Trophoblast cell (in vitro differentiated cells and primary cell): ENCODE measurements around the gene TUBB3.
A peak's percentile ranks its signal among the peaks of the same experiment; 100 is the strongest.

ENCODE experiments used
- DNase-seq, 2 donors: peaks; one replicate each; pipeline ENCODE4 v3.0.0-alpha.2; 2016
- H2AFZ ChIP-seq: 2 replicates; pipeline ENCODE4 v1.6.1; 2013; ENCODE audit warnings: low read length, moderate library complexity, mild to moderate bottlenecking; ENCODE audit not compliant: insufficient read depth, poor library complexity
- H2AK5ac ChIP-seq: 2 replicates; pipeline ENCODE4 v1.6.1; 2013; ENCODE audit warnings: mild to moderate bottlenecking, low read length
- H2BK120ac ChIP-seq: 2 replicates; pipeline ENCODE4 v1.6.1; 2013; ENCODE audit warnings: low read length, mild to moderate bottlenecking, moderate library complexity; ENCODE audit not compliant: insufficient read depth, poor library complexity
- H2BK12ac ChIP-seq: 2 replicates; pipeline ENCODE4 v1.6.1; 2013; ENCODE audit warnings: mild to moderate bottlenecking, low read length, moderate library complexity
- H2BK5ac ChIP-seq: 2 replicates; pipeline ENCODE4 v1.6.1; 2013; ENCODE audit warnings: low read length, low read depth, moderate library complexity, mild to moderate bottlenecking; ENCODE audit not compliant: poor library complexity
- H3K14ac ChIP-seq: 2 replicates; pipeline ENCODE4 v1.6.1; 2013; ENCODE audit warnings: mild to moderate bottlenecking, low read length
- H3K18ac ChIP-seq: 2 replicates; pipeline ENCODE4 v1.6.1; 2013; ENCODE audit warnings: mild to moderate bottlenecking, low read length
- H3K23ac ChIP-seq: 2 replicates; pipeline ENCODE4 v1.6.1; 2013; ENCODE audit warnings: low read length
- H3K27ac ChIP-seq: 2 replicates; pipeline ENCODE4 v1.5.1; 2013; ENCODE audit warnings: low read depth, mild to moderate bottlenecking, inconsistent platforms, low read length, moderate library complexity
- H3K27me3 ChIP-seq: 2 replicates; pipeline ENCODE4 v1.6.1; 2013; ENCODE audit warnings: inconsistent platforms, mild to moderate bottlenecking, low read length, moderate library complexity; ENCODE audit not compliant: insufficient read depth
- H3K36me3 ChIP-seq, 2 experiments: 1 replicate in 1 of 2; 2 replicates in 1 of 2; pipeline ENCODE4 v1.6.1; 2013; ENCODE audit warnings: low read length in 2 of 2, mild to moderate bottlenecking in 2 of 2, moderate library complexity in 1 of 2; ENCODE audit not compliant: insufficient read depth in 2 of 2, control insufficient read depth in 1 of 2
- H3K4ac ChIP-seq: 2 replicates; pipeline ENCODE4 v1.6.1; 2013; ENCODE audit warnings: low read depth, mild to moderate bottlenecking, low read length, moderate library complexity
- H3K4me1 ChIP-seq, 2 experiments: 1 replicate in 1 of 2; 2 replicates in 1 of 2; pipeline ENCODE4 v1.6.1; 2013; ENCODE audit warnings: low read length in 2 of 2, mild to moderate bottlenecking in 2 of 2, moderate library complexity in 1 of 2; ENCODE audit not compliant: insufficient read depth in 2 of 2, control insufficient read depth in 1 of 2
- H3K4me2 ChIP-seq: 2 replicates; pipeline ENCODE4 v1.6.1; 2013; ENCODE audit warnings: inconsistent platforms, mild to moderate bottlenecking, low read length, moderate library complexity
- H3K4me3 ChIP-seq: 2 replicates; pipeline ENCODE4 v1.5.1; 2013; ENCODE audit warnings: mild to moderate bottlenecking, low read depth, low read length, inconsistent platforms
- H3K79me1 ChIP-seq: one replicate; pipeline ENCODE4 v1.6.1; 2013; ENCODE audit warnings: low read length
- H3K79me2 ChIP-seq: 2 replicates; pipeline ENCODE4 v1.6.1; 2013; ENCODE audit warnings: low read length, mild to moderate bottlenecking; ENCODE audit not compliant: control insufficient read depth, insufficient read depth, poor library complexity
- H3K9ac ChIP-seq: 2 replicates; pipeline ENCODE4 v1.6.1; 2013; ENCODE audit warnings: mild to moderate bottlenecking, low read length
- H3K9me3 ChIP-seq: 2 replicates; pipeline ENCODE4 v1.6.1; 2013; ENCODE audit warnings: low read depth, mild to moderate bottlenecking, control low read depth, inconsistent platforms, low read length; ENCODE audit not compliant: insufficient read depth
- H4K12ac ChIP-seq: 2 replicates; pipeline ENCODE4 v1.6.1; 2013; ENCODE audit warnings: low read depth, mild to moderate bottlenecking, low read length, moderate library complexity
- H4K8ac ChIP-seq: 2 replicates; pipeline ENCODE4 v1.6.1; 2013; ENCODE audit warnings: low read depth, mild to moderate bottlenecking, low read length, moderate library complexity
- H4K91ac ChIP-seq: one replicate; pipeline ENCODE4 v1.6.1; 2013; ENCODE audit warnings: low read depth, mild to moderate bottlenecking, low read length, moderate library complexity
- whole genome bisulfite sequencing: extraction: QIAGEN DNeasy Blood & Tissue Kit; methylation state at CpG from one replicate; pipeline ENCODE4 v1.1.7; 2013; ENCODE audit warnings: missing lambda C conversion rate; ENCODE audit not compliant: insufficient read length, insufficient coverage; ENCODE audit errors: extremely low coverage; 5-methylcytosine and 5-hydroxymethylcytosine counted together

TUBB3 gene

DNA sequence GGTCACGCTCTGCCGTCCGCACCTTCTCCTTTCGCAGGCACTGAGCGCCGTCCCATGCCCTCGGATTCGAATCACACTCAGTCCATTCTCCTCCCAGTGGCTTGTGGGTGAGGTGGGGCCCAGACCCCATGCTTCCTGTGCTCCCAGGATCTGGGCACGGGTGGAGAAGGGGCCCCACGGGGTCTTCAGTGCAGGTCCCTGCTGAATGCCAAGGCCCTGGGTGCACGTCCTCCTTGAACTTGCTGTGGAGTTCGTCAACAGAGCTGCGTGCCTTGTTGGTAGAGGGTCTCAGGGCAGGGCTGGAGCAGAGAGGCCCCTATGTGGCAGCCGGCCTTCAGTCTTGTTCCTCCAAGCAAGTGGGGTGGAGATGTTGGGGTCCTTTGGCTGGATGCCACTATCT, 11.8 kb upstream of the TUBB3 start:
- no peak overlapping the region for H3K4me2 ChIP-seq
- H3K18ac ChIP-seq = no peak overlapping the region
- H3K27me3 ChIP-seq = no peaks in the 10 kb centered on the region
- no peak overlapping the region for H3K27ac ChIP-seq
- H4K8ac ChIP-seq = no peak overlapping the region
- H3K4me3 ChIP-seq = no peak overlapping the region
- H3K79me2 ChIP-seq = no peaks in the 10 kb centered on the region
- H3K79me1 ChIP-seq = no peaks in the 10 kb centered on the region
- no peak overlapping the region for H4K12ac ChIP-seq
- WGBS = no CpG with 5 or more reads among the region's 14 CpGs
- peaks cover 19% of the 10 kb centered on the region for H3K9me3 ChIP-seq
- no peak overlapping the region for H3K23ac ChIP-seq
- H3K36me3 ChIP-seq = peaks cover 58 to 65% of the 10 kb centered on the region in 2 experiments
- H3K4ac ChIP-seq = no peak overlapping the region
- H3K14ac ChIP-seq = no peak overlapping the region
- H2BK120ac ChIP-seq = no peak overlapping the region
- DNase-seq = no peak
- H4K91ac ChIP-seq = no peak overlapping the region
- H3K9ac ChIP-seq = no peak overlapping the region
- H2BK12ac ChIP-seq = no peak overlapping the region
- H2AFZ ChIP-seq = no peak overlapping the region
- H2AK5ac ChIP-seq = no peak overlapping the region
- no peaks in the 10 kb centered on the region for H3K4me1 ChIP-seq
- no peak overlapping the region for H2BK5ac ChIP-seq

DNA sequence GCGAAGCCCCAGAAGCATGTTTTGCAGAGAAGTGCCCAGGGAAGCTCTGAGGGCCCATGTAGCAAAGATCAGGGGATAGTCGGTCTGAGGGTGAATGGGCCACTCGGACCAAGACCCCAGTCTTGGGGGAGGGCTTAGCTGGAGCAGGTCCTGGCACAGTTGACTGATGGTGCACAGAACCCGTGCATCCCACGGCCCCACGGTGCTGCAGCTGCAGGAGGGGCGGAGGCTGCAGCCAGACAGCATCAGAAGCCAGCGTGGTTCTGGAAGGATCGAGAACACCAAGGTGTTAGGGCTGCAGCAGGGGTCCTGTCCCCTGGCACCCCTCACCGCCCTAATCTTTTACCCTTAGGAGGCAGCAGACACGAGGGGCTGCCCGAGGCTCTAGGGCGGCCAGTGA, 11.0 kb upstream of the TUBB3 start:
- Histone ChIP-seq H3K4ac (no peak overlapping the region), H3K18ac (no peak overlapping the region), H2BK12ac (no peak overlapping the region), H3K4me1 (no peaks in the 10 kb centered on the region), H3K4me2 (no peak overlapping the region), H3K79me2 (no peaks in the 10 kb centered on the region), H3K27me3 (no peaks in the 10 kb centered on the region), H4K91ac (no peak overlapping the region), H3K27ac (no peak overlapping the region), H2BK5ac (no peak overlapping the region), H4K12ac (no peak overlapping the region), H3K14ac (no peak overlapping the region), H2AK5ac (no peak overlapping the region), H3K9ac (no peak overlapping the region), H4K8ac (no peak overlapping the region), H3K4me3 (no peak overlapping the region), H3K9me3 (peaks cover 15% of the 10 kb centered on the region), H2BK120ac (no peak overlapping the region), H3K23ac (no peak overlapping the region), H3K79me1 (no peaks in the 10 kb centered on the region), H2AFZ (no peak overlapping the region), H3K36me3 (peaks cover 50 to 58% of the 10 kb centered on the region in 2 experiments)
- no peak for DNase-seq
- WGBS = no CpG with 5 or more reads among the region's 13 CpGs

DNA sequence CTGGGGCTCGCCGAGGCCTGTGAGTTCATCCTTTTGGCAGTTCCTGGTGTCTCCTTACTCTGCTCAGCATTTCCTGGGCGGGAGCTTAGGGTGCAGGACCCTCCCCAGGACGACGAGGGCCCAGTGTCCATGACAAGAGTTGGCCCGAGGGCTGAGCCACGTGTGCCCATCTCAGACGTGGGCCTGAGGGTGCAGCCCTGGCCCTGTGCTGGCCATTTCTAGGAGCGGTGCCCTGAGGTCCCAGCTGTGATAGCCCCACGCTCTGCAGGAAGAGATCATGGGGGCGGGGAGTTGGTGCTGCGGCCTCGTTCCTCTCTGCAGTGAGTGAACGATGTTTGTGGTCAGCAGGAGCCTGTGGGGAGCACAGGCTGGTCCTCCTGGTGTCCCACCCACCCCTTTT, 10.5 kb upstream of the TUBB3 start:
- H4K12ac ChIP-seq = no peak overlapping the region
- H3K4ac ChIP-seq = no peak overlapping the region
- no peak overlapping the region for H2BK12ac ChIP-seq
- H2AK5ac ChIP-seq = no peak overlapping the region
- no peaks in the 10 kb centered on the region for H3K79me2 ChIP-seq
- peaks cover 15% of the 10 kb centered on the region for H3K9me3 ChIP-seq
- no peak overlapping the region for H4K91ac ChIP-seq
- H3K23ac ChIP-seq = no peak overlapping the region
- DNase-seq = no peak
- no peak overlapping the region for H3K4me3 ChIP-seq
- H3K18ac ChIP-seq = no peak overlapping the region
- H3K4me2 ChIP-seq = no peak overlapping the region
- H3K9ac ChIP-seq = no peak overlapping the region
- no peak overlapping the region for H2BK120ac ChIP-seq
- H3K27me3 ChIP-seq = no peaks in the 10 kb centered on the region
- peaks cover 50 to 57% of the 10 kb centered on the region in 2 experiments for H3K36me3 ChIP-seq
- no CpG with 5 or more reads among the region's 14 CpGs for WGBS
- no peak overlapping the region for H2BK5ac ChIP-seq
- H3K14ac ChIP-seq = no peak overlapping the region
- H3K79me1 ChIP-seq = peaks cover under 1% of the 10 kb centered on the region
- no peak overlapping the region for H4K8ac ChIP-seq
- H3K27ac ChIP-seq = no peak overlapping the region
- H3K4me1 ChIP-seq = peaks cover 0 to 1% of the 10 kb centered on the region in 2 experiments
- H2AFZ ChIP-seq = no peak overlapping the region

DNA sequence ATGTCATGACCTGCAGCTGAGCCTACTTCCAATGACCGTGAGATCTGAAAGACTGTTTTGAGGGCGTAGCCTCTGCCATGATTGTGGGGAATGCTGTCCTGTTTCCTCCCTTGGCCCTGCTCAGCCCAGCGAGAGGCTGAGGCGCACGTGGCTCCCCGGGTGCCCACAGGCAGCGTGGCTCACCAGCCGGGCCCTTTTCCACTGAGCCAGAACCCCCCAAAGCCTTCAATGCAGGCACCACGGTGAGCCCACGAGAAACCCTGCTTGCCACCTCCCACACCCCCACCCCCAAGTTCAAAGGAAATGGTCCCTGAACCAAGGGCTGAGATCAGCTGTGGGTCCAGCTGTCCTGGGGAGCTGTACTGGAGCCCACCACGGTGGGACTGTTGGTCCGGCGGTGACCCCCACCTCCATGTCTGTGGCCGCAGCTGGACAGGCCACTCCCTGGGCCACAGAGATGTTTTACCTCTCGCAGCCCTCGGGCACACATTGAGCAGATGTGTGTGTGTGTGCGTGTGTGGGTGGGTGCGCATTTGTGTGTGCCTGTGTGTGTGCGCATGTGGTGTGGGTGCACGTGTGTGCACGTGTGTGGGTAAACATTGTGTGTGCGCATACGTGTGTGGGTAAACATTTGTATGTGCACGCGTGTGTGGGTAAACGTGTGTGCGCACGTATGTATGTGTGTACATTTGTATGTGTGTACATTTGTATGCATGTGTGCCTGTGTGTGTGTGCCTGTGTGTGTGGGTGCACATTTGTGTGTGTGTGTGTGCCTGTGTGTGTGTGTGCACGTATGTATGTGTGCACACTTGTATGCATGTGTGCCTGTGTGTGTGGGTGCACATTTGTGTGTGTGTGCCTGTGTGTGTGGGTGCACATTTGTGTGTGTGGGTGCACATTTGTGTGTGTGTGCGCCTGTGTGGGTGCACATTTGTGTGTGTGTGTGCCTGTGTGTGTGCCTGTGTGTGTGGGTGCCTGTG, 9.4 kb upstream of the TUBB3 start:
- no peak overlapping the region for H3K9ac ChIP-seq
- no peak overlapping the region for H2AFZ ChIP-seq
- peak overlapping the region; percentile 59 for H3K4me3 ChIP-seq
- H4K8ac ChIP-seq = no peak overlapping the region
- no peak overlapping the region for H3K23ac ChIP-seq
- peaks cover 11% of the 10 kb centered on the region for H3K79me1 ChIP-seq
- H2BK12ac ChIP-seq = no peak overlapping the region
- H3K27me3 ChIP-seq = no peaks in the 10 kb centered on the region
- H4K12ac ChIP-seq = no peak overlapping the region
- peaks cover 8% of the 10 kb centered on the region for H3K9me3 ChIP-seq
- WGBS = no CpG with 5 or more reads among the region's 30 CpGs
- H2BK120ac ChIP-seq = no peak overlapping the region
- peaks cover 40 to 47% of the 10 kb centered on the region in 2 experiments for H3K36me3 ChIP-seq
- no peak overlapping the region for H3K27ac ChIP-seq
- H3K4me2 ChIP-seq = no peak overlapping the region
- H3K4ac ChIP-seq = no peak overlapping the region
- peaks cover 5% of the 10 kb centered on the region for H3K79me2 ChIP-seq
- DNase-seq = no peak
- H2AK5ac ChIP-seq = no peak overlapping the region
- no peak overlapping the region for H3K18ac ChIP-seq
- H4K91ac ChIP-seq = no peak overlapping the region
- no peak overlapping the region for H2BK5ac ChIP-seq
- H3K14ac ChIP-seq = no peak overlapping the region
- peaks cover 10 to 12% of the 10 kb centered on the region in 2 experiments for H3K4me1 ChIP-seq
